Bone marrow (tissue), 2 donors: ENCODE measurements around the gene TMEM154.

Source experiments
- DNase-seq, 2 donors: peaks; one replicate each; lab custom pipeline; 2025; lab: John Stamatoyannopoulos, UW

TMEM154 gene

GRCh38 chr4:152591396-152591795, 88.4 kb downstream of the TMEM154 start:
- DNase-seq: no peak

DNA sequence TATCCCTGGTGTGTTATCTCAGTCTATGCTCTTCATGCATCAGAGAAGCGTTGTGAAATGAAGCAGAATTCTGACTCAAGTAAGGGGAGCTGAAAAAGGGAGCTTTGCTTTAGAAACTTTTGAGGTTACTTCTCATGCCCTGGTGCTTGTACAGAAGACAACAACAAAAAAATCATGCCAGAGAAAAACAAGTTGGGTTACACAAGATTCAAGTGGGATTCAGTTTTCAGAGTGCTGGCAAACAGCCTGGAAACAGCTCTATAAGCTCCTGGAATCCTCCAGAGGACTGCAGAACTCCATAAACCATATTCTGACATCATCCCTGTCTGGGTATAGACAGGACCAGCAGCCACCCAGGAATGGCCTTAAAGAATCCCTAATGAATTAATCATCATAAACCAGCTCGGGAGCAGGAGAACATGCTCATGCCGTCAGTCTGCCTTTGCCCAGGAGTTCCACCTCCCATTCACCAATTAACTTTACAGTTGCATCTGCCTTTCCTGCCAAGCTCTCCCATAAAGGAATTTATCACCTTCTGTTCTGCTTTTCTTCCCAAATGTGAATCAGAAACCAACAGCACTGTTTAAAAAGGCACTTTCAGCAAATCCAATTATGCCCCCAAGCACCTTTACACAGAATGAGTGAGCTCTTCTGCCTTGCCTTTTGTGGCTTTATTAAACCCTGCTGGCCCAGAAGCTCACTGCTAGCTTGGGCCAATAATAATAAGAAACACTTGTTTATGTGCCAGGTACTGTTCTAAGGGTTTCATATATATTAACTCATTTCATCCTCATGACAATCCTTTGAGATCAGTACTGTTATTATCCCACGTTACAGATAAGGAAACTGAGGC, 89.4 kb downstream of the TMEM154 start:
- DNase-seq: no peak

- DNase-seq: no peak
These were observed 90.9 kb downstream of the TMEM154 start for GRCh38 chr4:152588869-152589268.

DNA sequence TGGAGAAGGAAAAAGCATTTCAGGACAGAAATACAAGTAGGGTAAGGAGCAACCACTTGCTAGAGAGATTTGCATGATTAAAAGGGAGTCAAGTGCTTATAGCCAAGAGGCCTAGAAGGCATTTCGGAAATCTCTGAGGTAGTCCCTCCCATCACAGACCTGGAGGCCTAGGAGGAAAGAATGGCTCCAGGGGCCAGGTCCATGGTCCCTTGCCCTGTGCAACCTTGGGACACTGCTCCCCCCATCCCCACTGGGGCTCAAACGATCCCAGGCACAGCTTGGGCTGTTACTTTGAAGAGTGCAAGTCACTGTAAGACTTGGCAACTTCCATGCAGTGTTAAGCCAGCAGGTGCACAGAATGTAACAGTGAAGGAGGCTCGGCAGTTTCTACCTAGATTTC, 92.7 kb downstream of the TMEM154 start:
- DNase-seq: no peak

DNA sequence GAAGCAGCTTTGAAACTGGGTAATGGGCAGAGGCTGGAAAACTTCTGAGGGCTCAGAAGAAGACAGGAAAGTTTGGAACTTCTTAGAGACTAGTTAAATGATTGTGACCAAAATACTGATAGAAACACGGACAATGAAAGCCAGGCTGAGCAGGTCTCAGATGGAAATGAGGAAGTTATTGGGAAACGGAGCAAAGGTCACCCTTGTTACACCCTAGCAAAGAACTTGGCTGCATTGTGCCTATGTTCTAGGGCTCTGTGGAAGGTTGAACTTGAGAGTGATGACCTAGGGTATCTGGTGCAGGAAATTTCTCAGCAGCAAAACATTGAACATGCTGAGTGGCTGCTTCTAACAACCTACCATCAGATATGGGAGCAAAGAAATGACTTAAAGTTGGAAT, 93.1 kb downstream of the TMEM154 start:
- DNase-seq: no peak

- DNase-seq: no peak
These were observed 94.8 kb downstream of the TMEM154 start for GRCh38 chr4:152585023-152585441.

- DNase-seq: no peak
These were observed 98.1 kb downstream of the TMEM154 start for GRCh38 chr4:152581536-152582160.

- no peak for DNase-seq
These were observed 99.9 kb downstream of the TMEM154 start for GRCh38 chr4:152579916-152580315.

DNA sequence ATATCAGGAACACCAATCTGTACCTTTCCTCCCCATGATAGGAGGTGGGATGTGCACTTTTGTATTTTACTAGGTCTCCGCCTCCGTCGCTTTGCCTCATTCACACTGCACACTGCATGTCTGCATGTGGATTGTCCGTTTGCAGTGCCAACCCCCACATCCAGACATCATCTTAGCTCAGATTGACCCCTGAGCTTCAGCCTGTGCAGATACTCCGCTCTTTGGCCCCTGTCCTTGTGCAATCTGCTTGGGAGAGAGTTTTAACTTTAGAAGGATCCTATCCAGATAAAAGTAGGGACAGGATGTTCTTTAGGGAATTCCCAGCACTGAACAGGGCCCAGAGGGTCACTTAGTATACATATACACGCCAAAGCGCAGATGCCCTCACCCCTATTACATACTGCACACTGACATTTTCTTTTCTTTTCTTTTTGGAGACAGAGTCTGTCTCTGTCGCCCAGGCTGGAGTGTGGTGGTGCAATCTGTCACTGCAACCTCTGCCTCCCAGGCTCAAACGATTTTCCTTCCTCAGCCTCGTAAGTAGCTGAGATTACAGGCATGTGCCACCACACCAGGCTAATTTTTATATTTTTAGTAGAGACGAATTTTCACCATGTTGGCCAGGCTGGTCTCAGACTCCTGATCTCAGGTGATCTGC, 100.6 kb downstream of the TMEM154 start:
- no peak for DNase-seq

DNA sequence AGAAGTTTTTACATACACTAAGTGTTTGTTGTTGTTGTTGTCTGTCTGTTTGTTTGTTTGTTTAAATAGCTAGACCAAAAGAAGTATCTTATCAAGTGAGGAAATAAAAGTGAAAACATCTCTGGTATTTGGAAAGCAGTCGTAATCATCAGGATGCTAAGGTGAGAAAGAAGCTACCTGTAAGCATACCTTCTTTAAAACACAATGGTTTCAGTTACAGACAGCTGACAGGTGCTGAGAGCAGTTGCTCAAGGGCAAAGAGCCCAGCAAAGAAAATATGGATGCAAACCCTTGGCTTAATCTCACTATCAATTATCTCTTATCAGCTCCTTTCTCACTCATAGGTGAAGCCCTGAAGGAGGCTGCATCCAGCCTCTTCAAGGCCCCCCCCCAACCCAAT, 101.1 kb downstream of the TMEM154 start:
- DNase-seq: no peak

DNA sequence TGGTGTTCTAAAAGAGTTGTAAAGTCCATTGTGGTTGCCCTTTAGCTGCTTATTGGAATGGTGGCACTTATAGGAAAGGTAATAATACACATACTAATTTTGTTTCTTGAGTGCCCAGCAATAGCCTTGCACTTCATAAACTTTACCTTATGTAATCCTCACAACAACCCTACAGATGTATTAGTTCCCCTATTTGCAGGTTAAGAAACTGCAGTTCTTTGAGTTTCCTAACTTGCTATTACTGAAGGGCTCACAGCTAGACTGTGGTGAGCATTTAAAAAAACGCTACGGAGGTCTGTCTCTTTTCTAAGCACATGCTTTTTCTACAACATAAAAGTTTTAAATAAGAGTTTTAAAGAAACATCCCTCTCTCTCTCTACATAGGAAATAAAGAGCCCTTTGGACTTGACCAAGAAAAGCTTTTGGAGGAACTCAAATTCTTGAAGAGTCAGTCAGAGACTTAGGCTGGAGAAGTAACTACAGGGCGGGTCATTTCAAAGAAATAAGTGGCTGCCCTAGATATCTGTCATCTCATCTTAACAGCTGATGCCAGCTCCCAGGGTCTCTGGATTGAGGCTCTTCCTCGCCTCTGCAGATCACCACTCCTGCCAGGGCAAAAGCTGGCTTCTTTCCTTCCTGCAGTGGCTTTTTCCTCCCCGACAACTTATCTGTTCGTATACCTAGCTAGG, 101.9 kb downstream of the TMEM154 start:
- no peak for DNase-seq

GRCh38 chr4:152575533-152575932, 104.3 kb downstream of the TMEM154 start:
- no peak for DNase-seq

DNA sequence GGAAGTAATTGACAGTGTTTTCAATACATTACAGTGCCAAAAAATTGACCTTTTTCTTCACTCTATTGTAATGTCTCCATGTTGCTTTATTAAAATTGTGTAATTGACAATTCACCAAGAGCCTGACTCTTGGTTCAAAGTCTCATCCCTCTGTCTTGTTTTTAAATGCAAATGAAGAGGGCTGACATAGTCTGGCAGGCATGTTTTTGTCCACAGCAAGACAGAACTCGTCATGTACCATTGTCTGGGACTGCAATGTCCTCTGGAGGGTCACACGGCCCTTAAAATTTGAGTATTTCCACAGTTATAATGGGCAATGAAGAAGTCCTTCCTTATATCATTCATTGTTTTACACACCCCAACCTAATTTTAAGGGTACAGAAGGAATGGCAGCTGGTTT, 105.9 kb downstream of the TMEM154 start:
- no peak for DNase-seq

GRCh38 chr4:152572417-152573086, 107.2 kb downstream of the TMEM154 start:
- no peak for DNase-seq

GRCh38 chr4:152571770-152572169, 108.0 kb downstream of the TMEM154 start:
- DNase-seq: no peak

DNA sequence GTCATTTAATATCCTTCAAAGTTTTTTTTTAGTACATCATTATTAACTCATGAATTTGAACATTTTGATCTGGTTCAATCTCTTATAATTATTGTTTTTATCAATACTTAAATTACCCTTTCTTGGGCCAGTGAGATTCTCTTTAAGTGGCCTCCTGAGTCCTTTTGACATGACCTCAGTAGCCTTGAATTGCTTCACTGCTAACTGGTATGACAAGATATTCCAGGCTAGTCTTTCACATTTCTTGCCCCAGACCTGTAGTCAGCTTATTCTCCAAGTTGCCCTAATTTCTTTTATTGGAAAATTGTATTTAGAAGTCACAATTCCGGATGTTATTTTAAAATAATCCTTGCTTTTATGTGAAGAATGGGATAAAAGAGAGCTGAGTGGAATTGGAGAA, 108.5 kb downstream of the TMEM154 start:
- no peak for DNase-seq
